ENCODE results near the gene RRAS2.

The RRAS2 gene

GRCh38 chr11:14242187-14242586, 116.8 kb downstream of the RRAS2 start:
- no peaks in the 10 kb centered on the region for H3K36me3 ChIP-seq (ENCODE audit: low read depth)
- DNase-seq (ENCODE audit: low spot score) (no peak), ATAC-seq (ENCODE audit: low read depth) (no peak)
- no peaks in the 10 kb centered on the region for H3K4me1 ChIP-seq (ENCODE audit: insufficient read depth, poor library complexity, severe bottlenecking)
- peaks cover 15% of the 10 kb centered on the region for H3K27me3 ChIP-seq (ENCODE audit: insufficient read depth, poor library complexity, severe bottlenecking)
- TF ChIP-seq, protein P1, sequence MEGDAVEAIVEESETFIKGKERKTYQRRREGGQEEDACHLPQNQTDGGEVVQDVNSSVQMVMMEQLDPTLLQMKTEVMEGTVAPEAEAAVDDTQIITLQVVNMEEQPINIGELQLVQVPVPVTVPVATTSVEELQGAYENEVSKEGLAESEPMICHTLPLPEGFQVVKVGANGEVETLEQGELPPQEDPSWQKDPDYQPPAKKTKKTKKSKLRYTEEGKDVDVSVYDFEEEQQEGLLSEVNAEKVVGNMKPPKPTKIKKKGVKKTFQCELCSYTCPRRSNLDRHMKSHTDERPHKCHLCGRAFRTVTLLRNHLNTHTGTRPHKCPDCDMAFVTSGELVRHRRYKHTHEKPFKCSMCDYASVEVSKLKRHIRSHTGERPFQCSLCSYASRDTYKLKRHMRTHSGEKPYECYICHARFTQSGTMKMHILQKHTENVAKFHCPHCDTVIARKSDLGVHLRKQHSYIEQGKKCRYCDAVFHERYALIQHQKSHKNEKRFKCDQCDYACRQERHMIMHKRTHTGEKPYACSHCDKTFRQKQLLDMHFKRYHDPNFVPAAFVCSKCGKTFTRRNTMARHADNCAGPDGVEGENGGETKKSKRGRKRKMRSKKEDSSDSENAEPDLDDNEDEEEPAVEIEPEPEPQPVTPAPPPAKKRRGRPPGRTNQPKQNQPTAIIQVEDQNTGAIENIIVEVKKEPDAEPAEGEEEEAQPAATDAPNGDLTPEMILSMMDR (IDR thresholded peaks at IDR 0.05; ENCODE audit: poor library complexity, severe bottlenecking), result no peak
- no peaks in the 10 kb centered on the region for H3K9me3 ChIP-seq (ENCODE audit: severe bottlenecking)
- no peak overlapping the region for H3K4me3 ChIP-seq (ENCODE audit: severe bottlenecking)
- H3K27ac ChIP-seq (ENCODE audit: poor library complexity, severe bottlenecking), result no peak overlapping the region

GRCh38 chr11:14240951-14241350, 118.0 kb downstream of the RRAS2 start:
- TF ChIP-seq, protein P1 (IDR thresholded peaks at IDR 0.05; ENCODE audit: poor library complexity, severe bottlenecking), result no peak
- H3K4me3 ChIP-seq (ENCODE audit: severe bottlenecking), result no peak overlapping the region
- ATAC-seq (ENCODE audit: low read depth) (no peak), DNase-seq (ENCODE audit: low spot score) (no peak)
- H3K4me1 ChIP-seq (ENCODE audit: insufficient read depth, poor library complexity, severe bottlenecking), result no peaks in the 10 kb centered on the region
- H3K36me3 ChIP-seq (ENCODE audit: low read depth), result no peaks in the 10 kb centered on the region
- H3K27me3 ChIP-seq (ENCODE audit: insufficient read depth, poor library complexity, severe bottlenecking), result peaks cover 21% of the 10 kb centered on the region
- no peaks in the 10 kb centered on the region for H3K9me3 ChIP-seq (ENCODE audit: severe bottlenecking)
- H3K27ac ChIP-seq (ENCODE audit: poor library complexity, severe bottlenecking), result no peak overlapping the region

GRCh38 chr11:14240221-14240620, 118.8 kb downstream of the RRAS2 start:
- Histone ChIP-seq H3K36me3 (ENCODE audit: low read depth) (no peaks in the 10 kb centered on the region), H3K27me3 (ENCODE audit: insufficient read depth, poor library complexity, severe bottlenecking) (peaks cover 25% of the 10 kb centered on the region), H3K9me3 (ENCODE audit: severe bottlenecking) (no peaks in the 10 kb centered on the region), H3K4me3 (ENCODE audit: severe bottlenecking) (no peak overlapping the region), H3K4me1 (ENCODE audit: insufficient read depth, poor library complexity, severe bottlenecking) (no peaks in the 10 kb centered on the region), H3K27ac (ENCODE audit: poor library complexity, severe bottlenecking) (no peak overlapping the region)
- ATAC-seq (ENCODE audit: low read depth) (no peak), DNase-seq (ENCODE audit: low spot score) (no peak)
- TF ChIP-seq, protein P1 (IDR thresholded peaks at IDR 0.05; ENCODE audit: poor library complexity, severe bottlenecking), result no peak

GRCh38 chr11:14237444-14237961, 121.5 kb downstream of the RRAS2 start:
- Histone ChIP-seq H3K27me3 (ENCODE audit: insufficient read depth, poor library complexity, severe bottlenecking) (peaks cover 25% of the 10 kb centered on the region), H3K4me1 (ENCODE audit: insufficient read depth, poor library complexity, severe bottlenecking) (no peaks in the 10 kb centered on the region), H3K9me3 (ENCODE audit: severe bottlenecking) (no peaks in the 10 kb centered on the region), H3K27ac (ENCODE audit: poor library complexity, severe bottlenecking) (no peak overlapping the region), H3K4me3 (ENCODE audit: severe bottlenecking) (no peak overlapping the region), H3K36me3 (ENCODE audit: low read depth) (no peaks in the 10 kb centered on the region)
- DNase-seq (ENCODE audit: low spot score) (no peak), ATAC-seq (ENCODE audit: low read depth) (no peak)
- TF ChIP-seq, protein P1 (IDR thresholded peaks at IDR 0.05; ENCODE audit: poor library complexity, severe bottlenecking), result no peak

- TF ChIP-seq, protein P1 (IDR thresholded peaks at IDR 0.05; ENCODE audit: poor library complexity, severe bottlenecking), result no peak
- ATAC-seq (ENCODE audit: low read depth) (no peak), DNase-seq (ENCODE audit: low spot score) (no peak)
- H3K4me3 ChIP-seq (ENCODE audit: severe bottlenecking), result no peak overlapping the region
- H3K4me1 ChIP-seq (ENCODE audit: insufficient read depth, poor library complexity, severe bottlenecking), result no peaks in the 10 kb centered on the region
- H3K9me3 ChIP-seq (ENCODE audit: severe bottlenecking), result no peaks in the 10 kb centered on the region
- H3K27me3 ChIP-seq (ENCODE audit: insufficient read depth, poor library complexity, severe bottlenecking), result peaks cover 25% of the 10 kb centered on the region
- H3K36me3 ChIP-seq (ENCODE audit: low read depth), result no peaks in the 10 kb centered on the region
- no peak overlapping the region for H3K27ac ChIP-seq (ENCODE audit: poor library complexity, severe bottlenecking)
Observed at GRCh38 chr11:14235701-14236100, 123.3 kb downstream of the RRAS2 start.
